ENCODE data around the gene HEPACAM2.

DNA sequence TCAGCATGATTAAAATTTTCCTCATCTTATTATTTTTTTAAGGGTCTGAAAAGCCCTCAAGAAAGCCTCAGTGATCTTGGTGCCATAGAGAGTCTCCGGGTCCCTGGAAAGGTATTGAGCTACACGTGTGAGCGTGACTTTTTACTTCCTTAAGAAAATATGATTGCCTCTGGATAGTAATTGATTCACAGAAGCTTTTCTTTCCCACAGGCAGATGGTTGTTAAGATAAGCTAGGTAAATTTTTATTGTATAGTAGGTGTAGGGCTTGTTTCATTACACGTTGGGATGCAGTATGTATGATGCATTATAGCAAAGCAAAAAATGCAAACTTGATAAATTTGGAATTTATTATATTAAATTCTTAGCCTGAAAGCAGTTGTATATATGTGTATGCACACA is 13.6 kb upstream of the HEPACAM2 start:
- TF ChIP-seq POLR2A (IDR thresholded peaks at IDR 0.05; ENCODE audit: low read length) (no peak), GATA1 (IDR thresholded peaks at IDR 0.05; ENCODE audit: low read depth, low read length) (no peak)
